NCI-H128 (cell line): ENCODE results near the gene WDR64.
"Not testable (repeated sequence)": the region's sequence is repeated elsewhere in the genome, so short reads cannot be mapped to it uniquely, and the experiment has no call there.

Experiments used
- DNase-seq: peaks from one replicate; lab custom pipeline; 2025; ENCODE audit not compliant: unreplicated experiment; lab: John Stamatoyannopoulos, UW

Gene WDR64

GRCh38 chr1:241787691-241788090 is 135.6 kb downstream of the WDR64 start:
- DNase-seq = no peak

GRCh38 chr1:241789061-241789460 is 137.0 kb downstream of the WDR64 start:
- DNase-seq = no peak

GRCh38 chr1:241799416-241799815 is 147.3 kb downstream of the WDR64 start:
- DNase-seq = no peak

DNA sequence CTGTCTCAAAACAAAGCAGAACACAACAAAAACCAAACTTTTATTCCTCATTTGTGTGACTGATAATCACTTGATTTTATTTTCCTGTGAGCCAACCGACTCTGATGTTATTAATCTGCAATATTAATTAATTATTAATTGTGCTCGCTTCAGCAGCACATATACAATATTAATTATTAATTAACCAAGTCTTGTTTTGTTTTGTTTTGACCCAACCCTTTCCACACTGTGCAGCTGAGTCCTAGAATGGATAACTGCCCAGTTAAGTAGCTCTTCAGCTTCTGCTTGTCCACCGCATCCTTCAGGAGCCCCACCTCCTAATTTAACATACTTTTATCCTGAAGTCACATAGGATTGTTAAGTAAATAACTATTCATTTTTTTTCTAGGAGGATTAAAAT is 148.6 kb downstream of the WDR64 start:
- no peak for DNase-seq

- DNase-seq = no peak
Observed at GRCh38 chr1:241802863-241803262, 150.8 kb downstream of the WDR64 start.

GRCh38 chr1:241804706-241805105 is 152.6 kb downstream of the WDR64 start:
- DNase-seq = not testable (repeated sequence)

DNA sequence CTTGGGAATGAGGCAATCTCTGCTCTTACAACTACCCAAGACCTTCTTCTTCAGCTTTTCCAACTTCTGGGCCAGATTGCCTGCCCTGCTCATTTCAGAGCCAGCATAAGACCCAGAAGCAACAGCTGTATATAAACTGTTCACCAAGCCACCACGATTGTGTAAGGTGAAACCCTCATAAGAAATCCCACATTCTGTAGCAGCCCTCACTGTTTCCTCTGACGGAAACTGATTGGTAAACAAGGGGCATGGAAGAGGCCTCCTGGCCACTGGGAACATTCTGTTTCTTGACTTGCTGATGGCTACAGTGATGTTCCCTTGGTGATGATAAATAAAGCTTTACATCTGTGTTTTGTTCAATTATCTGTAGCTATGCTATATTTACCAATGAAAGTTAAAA is 156.2 kb downstream of the WDR64 start:
- no peak for DNase-seq

- no peak for DNase-seq
Observed at GRCh38 chr1:241810769-241811405, 158.8 kb downstream of the WDR64 start.

- DNase-seq = no peak
Observed at GRCh38 chr1:241813768-241814320, 161.8 kb downstream of the WDR64 start.

DNA sequence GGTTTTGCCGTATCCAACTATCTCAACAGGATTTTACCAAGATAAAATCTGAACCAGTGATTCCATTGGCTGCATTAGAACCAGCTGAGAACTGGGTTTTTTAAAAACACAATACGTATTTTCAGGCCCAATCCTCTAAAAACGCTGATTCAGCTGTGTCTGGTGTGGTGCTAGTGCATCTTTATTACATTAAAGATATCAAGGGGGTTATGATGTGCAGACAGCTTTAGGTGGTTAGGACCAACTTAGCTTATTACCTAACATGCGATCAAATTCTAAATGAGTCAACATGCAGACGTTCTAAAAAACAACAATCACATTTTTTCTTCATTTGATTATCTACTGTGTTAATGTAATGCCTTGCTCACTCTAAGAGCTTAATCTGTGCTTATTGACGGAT is 163.9 kb downstream of the WDR64 start:
- DNase-seq = no peak

DNA sequence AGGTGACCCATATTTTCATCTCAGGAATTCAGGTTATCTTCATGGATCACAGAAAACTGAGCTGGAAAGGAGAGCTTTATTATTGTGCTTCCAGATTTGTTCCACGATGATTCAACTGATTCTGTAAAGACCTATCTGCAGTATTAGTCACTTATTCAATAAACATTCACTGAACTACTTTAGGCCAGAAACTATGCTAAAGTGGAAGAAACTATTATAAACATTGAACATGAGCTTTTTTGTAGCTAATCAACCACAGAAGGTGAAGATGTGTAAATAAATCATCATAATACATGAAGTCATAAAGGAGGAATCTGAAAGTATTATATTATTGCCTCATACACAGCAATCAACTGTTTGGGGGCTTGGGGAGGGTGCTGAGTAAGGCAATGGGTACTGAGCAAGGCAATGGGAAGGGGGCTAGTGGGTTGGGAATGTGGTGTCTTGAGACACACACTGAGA is 165.3 kb downstream of the WDR64 start:
- no peak for DNase-seq

- no peak for DNase-seq
Observed at GRCh38 chr1:241817956-241818612, 166.0 kb downstream of the WDR64 start.

GRCh38 chr1:241819340-241819866 is 167.3 kb downstream of the WDR64 start:
- no peak for DNase-seq

DNA sequence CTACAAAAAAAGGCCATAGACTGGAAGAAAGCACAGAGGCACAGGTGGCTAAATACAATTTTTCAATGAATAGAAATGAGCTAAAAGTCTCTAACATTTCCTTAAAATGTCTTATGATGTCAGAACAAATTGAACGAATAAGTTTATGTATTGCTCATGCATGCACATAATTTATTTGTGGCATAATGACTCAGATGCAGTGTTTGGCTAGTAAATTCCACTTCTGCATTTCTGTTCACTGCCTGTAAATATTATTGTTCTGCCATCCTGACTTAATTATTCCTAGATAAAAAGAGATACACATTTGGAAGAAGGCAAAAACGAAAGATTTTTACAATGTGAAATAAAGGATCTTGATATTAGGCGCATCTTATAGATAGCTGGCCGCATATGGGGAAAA is 169.3 kb downstream of the WDR64 start:
- DNase-seq = no peak

DNA sequence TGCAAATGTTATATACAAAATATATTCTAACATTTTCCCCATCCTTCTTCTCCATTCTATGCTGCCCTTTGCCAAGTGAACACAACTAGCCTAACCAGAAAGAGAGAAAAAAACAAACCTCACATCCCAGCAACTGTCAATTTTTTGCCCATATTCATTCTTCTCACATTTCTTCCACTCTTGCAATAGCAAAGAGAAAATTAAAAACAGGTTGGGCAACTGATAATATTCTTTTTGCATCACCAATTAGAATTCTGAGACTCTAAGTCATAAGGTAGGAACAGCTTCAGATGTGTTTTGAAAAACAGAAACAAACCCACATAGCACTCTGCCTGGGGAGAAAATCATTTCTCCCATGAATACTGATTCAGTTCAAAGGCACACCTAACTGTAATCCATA is 170.8 kb downstream of the WDR64 start:
- DNase-seq = no peak

- DNase-seq = no peak
Observed at GRCh38 chr1:241823925-241824324, 171.8 kb downstream of the WDR64 start.

- no peak for DNase-seq
Observed at GRCh38 chr1:241825581-241825980, 173.5 kb downstream of the WDR64 start.

- not testable (repeated sequence) for DNase-seq
Observed at GRCh38 chr1:241826613-241827012, 174.5 kb downstream of the WDR64 start.

DNA sequence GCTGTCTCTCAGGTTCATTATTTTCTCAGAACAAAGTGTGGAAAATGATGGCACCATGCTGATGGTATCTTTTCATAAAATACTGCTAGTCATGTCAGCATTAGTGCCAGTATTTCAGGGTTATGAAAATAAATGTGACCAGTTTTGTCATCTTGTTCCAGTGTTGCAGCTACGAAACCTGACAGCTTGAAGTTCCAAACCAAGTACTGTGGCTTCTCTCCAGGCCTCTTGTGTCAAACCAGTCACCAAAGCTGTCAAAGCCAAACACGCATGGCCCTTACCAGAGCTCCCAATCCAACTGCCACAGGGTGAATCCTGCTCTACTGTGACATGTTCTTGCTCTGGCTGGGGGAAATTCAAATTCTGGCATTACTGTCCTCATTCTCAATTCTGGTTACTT is 175.2 kb downstream of the WDR64 start:
- no peak for DNase-seq

GRCh38 chr1:241828463-241829021 is 176.5 kb downstream of the WDR64 start:
- no peak for DNase-seq

DNA sequence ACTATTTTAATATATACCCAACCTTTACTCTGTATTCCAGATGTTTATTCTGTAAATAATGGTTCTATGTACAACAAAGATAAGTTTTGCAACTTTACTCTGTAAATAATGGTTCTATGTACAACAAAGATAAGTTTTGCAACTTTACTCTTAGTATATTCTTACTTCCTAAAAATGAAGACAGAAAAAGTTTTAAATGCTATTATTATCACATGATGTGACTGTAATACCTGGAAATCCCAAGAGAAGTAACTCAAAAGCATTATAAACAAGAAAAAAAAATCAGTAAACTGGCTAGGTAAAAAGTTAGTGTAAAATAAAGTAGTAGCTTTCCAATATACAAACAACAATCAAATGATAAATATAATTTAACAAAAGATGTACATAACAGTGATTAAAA is 177.4 kb downstream of the WDR64 start:
- DNase-seq = no peak
